HG03108 (cell line): Measurements from ENCODE around the gene KTN1.

Experiments used
- ATAC-seq: cut with Tn5 transposase; IDR thresholded peaks from one replicate; pipeline ENCODE4 v1.9.1; 2021; ENCODE audit warnings: moderate library complexity; ENCODE audit not compliant: unreplicated experiment

The KTN1 gene

GRCh38 chr14:55711175-55711811 lies 131.3 kb downstream of the KTN1 start:
- no peak for ATAC-seq

- ATAC-seq = no peak
Observed at GRCh38 chr14:55712491-55712890, 132.5 kb downstream of the KTN1 start.

GRCh38 chr14:55713486-55713885 lies 133.5 kb downstream of the KTN1 start:
- no peak for ATAC-seq

- no peak for ATAC-seq
Observed at GRCh38 chr14:55715889-55716288, 135.9 kb downstream of the KTN1 start.

- no peak for ATAC-seq
Observed at GRCh38 chr14:55717621-55718020, 137.6 kb downstream of the KTN1 start.

- ATAC-seq = no peak
Observed at GRCh38 chr14:55718551-55718950, 138.5 kb downstream of the KTN1 start.

GRCh38 chr14:55720796-55721195 lies 140.8 kb downstream of the KTN1 start:
- ATAC-seq = no peak

GRCh38 chr14:55721353-55721752 lies 141.3 kb downstream of the KTN1 start:
- ATAC-seq = no peak

- ATAC-seq = no peak
Observed at GRCh38 chr14:55722054-55722453, 142.0 kb downstream of the KTN1 start.

- no peak for ATAC-seq
Observed at GRCh38 chr14:55724736-55725135, 144.7 kb downstream of the KTN1 start.

GRCh38 chr14:55730592-55731310 lies 150.7 kb downstream of the KTN1 start:
- ATAC-seq = no peak

GRCh38 chr14:55731311-55731872 lies 151.4 kb downstream of the KTN1 start:
- no peak for ATAC-seq

- ATAC-seq = no peak
Observed at GRCh38 chr14:55731881-55732498, 152.0 kb downstream of the KTN1 start.

- ATAC-seq = no peak
Observed at GRCh38 chr14:55733599-55733998, 153.6 kb downstream of the KTN1 start.
